SK-N-SH treated with all-trans-retinoic acid at 6 μM for 48 hours (cell line): ENCODE measurements around the gene CLCN7.

Source experiments
- ATAC-seq: fragments of 200-7000 bp; cut with Tn5 transposase; 3 replicates; pipeline ENCODE4 v1.9.1; 2020; ENCODE audit warnings: mild to moderate bottlenecking, moderate library complexity
- ARNTL ChIP-seq: fragments of 450-650 bp; formaldehyde crosslinking; IDR thresholded peaks from 2 replicates; pipeline ENCODE4 v1.5.0; 2020; ENCODE audit warnings: low read depth, mild to moderate bottlenecking, moderate library complexity, borderline replicate concordance
- CSDC2 ChIP-seq: fragments of 250-450 bp; sonication (Bioruptor Pico); IDR thresholded peaks from 2 replicates; pipeline ENCODE4 v1.5.0; 2020; ENCODE audit warnings: mild to moderate bottlenecking, moderate library complexity
- CSRNP3 ChIP-seq: fragments of 250-450 bp; sonication (Bioruptor Pico); IDR thresholded peaks from 2 replicates; pipeline ENCODE4 v1.5.1; 2021; ENCODE audit warnings: mild to moderate bottlenecking, moderate library complexity
- ESRRG ChIP-seq: fragments of 250-450 bp; sonication (Bioruptor Pico); IDR thresholded peaks from 2 replicates; pipeline ENCODE4 v1.6.1; 2021; ENCODE audit warnings: mild to moderate bottlenecking
- GLIS3 ChIP-seq: fragments of 250-450 bp; sonication (Bioruptor Pico); IDR thresholded peaks from 2 replicates; pipeline ENCODE4 v1.5.0; 2020; ENCODE audit warnings: mild to moderate bottlenecking, moderate library complexity
- ISL1 ChIP-seq: fragments of 250-450 bp; sonication (Bioruptor Pico); IDR thresholded peaks from 2 replicates; pipeline ENCODE4 v2.1.2; 2022; ENCODE audit warnings: mild to moderate bottlenecking, moderate library complexity
- OSR1 ChIP-seq: fragments of 250-450 bp; sonication (Bioruptor Pico); IDR thresholded peaks from 2 replicates; pipeline ENCODE4 v1.8.0; 2022; ENCODE audit warnings: moderate library complexity, mild to moderate bottlenecking, inconsistent platforms
- PATZ1 ChIP-seq: fragments of 250-450 bp; sonication (Bioruptor Pico); IDR thresholded peaks from 2 replicates; pipeline ENCODE4 v1.8.0; 2020; ENCODE audit warnings: mild to moderate bottlenecking, moderate library complexity, borderline replicate concordance
- POU6F1 ChIP-seq: fragments of 250-450 bp; sonication (Bioruptor Pico); IDR thresholded peaks from 2 replicates; pipeline ENCODE4 v1.8.0; 2021; ENCODE audit warnings: low read depth, mild to moderate bottlenecking, moderate library complexity, borderline replicate concordance
- PPARA ChIP-seq: fragments of 250-450 bp; sonication (Bioruptor Pico); IDR thresholded peaks from 2 replicates; pipeline ENCODE4 v1.5.0; 2020; ENCODE audit warnings: mild to moderate bottlenecking, borderline replicate concordance
- RARB ChIP-seq: fragments of 250-450 bp; sonication (Bioruptor Pico); IDR thresholded peaks from 2 replicates; pipeline ENCODE4 v1.8.0; 2021; ENCODE audit warnings: mild to moderate bottlenecking, moderate library complexity
- SNAI2 ChIP-seq: fragments of 250-450 bp; sonication (Bioruptor Pico); IDR thresholded peaks from 2 replicates; pipeline ENCODE4 v1.5.0; 2020; ENCODE audit warnings: mild to moderate bottlenecking, moderate library complexity
- TOX ChIP-seq: fragments of 250-450 bp; sonication (Bioruptor Pico); IDR thresholded peaks from 2 replicates; pipeline ENCODE4 v1.8.0; 2021; ENCODE audit warnings: mild to moderate bottlenecking, moderate library complexity, borderline replicate concordance
- TSHZ2 ChIP-seq: fragments of 250-450 bp; sonication (Bioruptor Pico); IDR thresholded peaks from 2 replicates; pipeline ENCODE4 v1.5.0; 2020; ENCODE audit warnings: mild to moderate bottlenecking, moderate library complexity
- ZC3H10 ChIP-seq: fragments of 250-450 bp; sonication (Bioruptor Pico); IDR thresholded peaks from 2 replicates; pipeline ENCODE4 v1.5.1; 2021; ENCODE audit warnings: mild to moderate bottlenecking, moderate library complexity
- ZFP3 ChIP-seq: fragments of 250-450 bp; sonication (Bioruptor Pico); IDR thresholded peaks from 2 replicates; pipeline ENCODE4 v1.5.0; 2020; ENCODE audit warnings: mild to moderate bottlenecking, moderate library complexity
- ZFP30 ChIP-seq: fragments of 450-650 bp; formaldehyde crosslinking; IDR thresholded peaks from 2 replicates; pipeline ENCODE4 v1.5.0; 2022; ENCODE audit warnings: mild to moderate bottlenecking, moderate library complexity
- ZNF8 ChIP-seq: fragments of 450-650 bp; formaldehyde crosslinking; IDR thresholded peaks from 2 replicates; pipeline ENCODE4 v1.5.0; 2020; ENCODE audit warnings: mild to moderate bottlenecking, moderate library complexity

Gene CLCN7

GRCh38 chr16:1425616-1426370 lies 49.0 kb downstream of the CLCN7 start:
- TF ChIP-seq GLIS3 (no peak), SNAI2 (no peak), PATZ1 (CRISPR knock-in tag) (no peak), ESRRG (CRISPR knock-in tag) (no peak), CSRNP3 (CRISPR knock-in tag) (no peak), POU6F1 (CRISPR knock-in tag) (no peak), RARB (CRISPR knock-in tag) (no peak), ZFP3 (CRISPR knock-in tag) (no peak)
- ATAC-seq, result no peak

GRCh38 chr16:1424028-1424427 lies 50.8 kb downstream of the CLCN7 start:
- ATAC-seq, result no peak
- no peak for TF ChIP-seq POU6F1 (CRISPR knock-in tag)
- TF ChIP-seq CSRNP3 (CRISPR knock-in tag), result no peak
- TF ChIP-seq ZNF8 (CRISPR knock-in tag), result no peak
- TF ChIP-seq PPARA (CRISPR knock-in tag), result no peak
- TF ChIP-seq OSR1, result no peak
- TF ChIP-seq CSDC2 (CRISPR knock-in tag), result no peak
- TF ChIP-seq ARNTL (CRISPR knock-in tag), result no peak
- TF ChIP-seq GLIS3, result no peak
- TF ChIP-seq ZFP3 (CRISPR knock-in tag), result no peak
- TF ChIP-seq, all 23 proteins: peak for 0

- no peak for ATAC-seq
- TF ChIP-seq OSR1 (no peak), POU6F1 (CRISPR knock-in tag) (no peak), ZFP3 (CRISPR knock-in tag) (no peak), CSRNP3 (CRISPR knock-in tag) (no peak), GLIS3 (no peak), ZC3H10 (CRISPR knock-in tag) (no peak), TSHZ2 (no peak), TOX (CRISPR knock-in tag) (no peak), CSDC2 (CRISPR knock-in tag) (no peak), ZFP30 (CRISPR knock-in tag) (no peak), PPARA (CRISPR knock-in tag) (no peak), ESRRG (CRISPR knock-in tag) (no peak), ISL1 (CRISPR knock-in tag) (no peak)
Measured at GRCh38 chr16:1422076-1422475, 52.8 kb downstream of the CLCN7 start.
